C4-2B (cell line): ENCODE data around the gene EID2.

ENCODE experiments used
- H3K27ac ChIP-seq: fragments of 450-650 bp; 2 replicates; pipeline ENCODE4 v1.5.1; 2017
- CTCF ChIP-seq: fragments of 450-650 bp; conservative IDR thresholded peaks from 2 replicates; pipeline ENCODE4 v1.5.1; 2017; ENCODE audit warnings: mild to moderate bottlenecking
- ZFX ChIP-seq: fragments of 450-650 bp; IDR thresholded peaks from 2 replicates; pipeline ENCODE4 v1.6.1; 2017

Gene EID2

GRCh38 chr19:39539518-39540332 is at the start of gene EID2:
Gene EID2, minus strand, starts transcription at chr19:39540161. Its CDS starts 82 bp downstream, at chr19:39540079.
- peak within 1 kb of the TSS; percentile 84 for H3K27ac ChIP-seq
- TF ChIP-seq ZFX: peak; percentile 93
- TF ChIP-seq CTCF: peak; percentile 95

GRCh38 chr19:39588066-39588465 is 48.1 kb upstream of the EID2 start:
- TF ChIP-seq ZFX: no peak
- no peak for TF ChIP-seq CTCF
- no peak overlapping the region for H3K27ac ChIP-seq

- H3K27ac ChIP-seq: no peak overlapping the region
- TF ChIP-seq CTCF: no peak
- TF ChIP-seq ZFX: no peak
These were observed 47.5 kb upstream of the EID2 start for GRCh38 chr19:39587496-39587895.

GRCh38 chr19:39582891-39583625 is 43.1 kb upstream of the EID2 start:
- no peak overlapping the region for H3K27ac ChIP-seq
- TF ChIP-seq ZFX: no peak
- TF ChIP-seq CTCF: no peak

- TF ChIP-seq CTCF (no peak), ZFX (no peak)
- no peak overlapping the region for H3K27ac ChIP-seq
These were observed 42.5 kb upstream of the EID2 start for GRCh38 chr19:39582442-39582841.

- TF ChIP-seq ZFX: no peak
- TF ChIP-seq CTCF: no peak
These were observed 28.6 kb upstream of the EID2 start for GRCh38 chr19:39568604-39569003.

GRCh38 chr19:39566064-39566463 is 26.1 kb upstream of the EID2 start:
- H3K27ac ChIP-seq: no peak overlapping the region
- TF ChIP-seq ZFX: no peak
- no peak for TF ChIP-seq CTCF

More at GRCh38 chr19:39568604-39569003, 28.6 kb upstream of the EID2 start:
- H3K27ac ChIP-seq: no peak overlapping the region
